K562 (cell line): ENCODE data around the gene KCTD19. TPM values are rescaled to one million over a fixed set of nuclear protein-coding genes. Genes with fewer than 3 reads are reported as not detected.

ENCODE experiments used
- CHD7 ChIP-seq: fragments of 200-600 bp; sonication (generic); IDR thresholded peaks from one replicate; pipeline ENCODE4 v1.6.1; 2012; ENCODE audit warnings: mild to moderate bottlenecking, low read depth, low read length, inconsistent platforms
- E4F1 ChIP-seq: fragments of 250-450 bp; sonication (Bioruptor Pico); IDR thresholded peaks from 2 replicates; pipeline ENCODE4 v1.5.0; 2021; ENCODE audit warnings: mild to moderate bottlenecking, borderline replicate concordance
- MIER1 ChIP-seq: fragments of 450-650 bp; IDR thresholded peaks from 2 replicates; pipeline ENCODE4 v1.6.1; 2016; ENCODE audit warnings: antibody characterized with exemption, mild to moderate bottlenecking, low read depth
- NR2C1 ChIP-seq, 2 experiments: fragments of 450-650 bp; IDR thresholded peaks; 2 replicates each; pipeline ENCODE4 v1.6.1; 2017; ENCODE audit warnings: mild to moderate bottlenecking in 2 of 2, antibody characterized with exemption in 1 of 2, inconsistent platforms in 1 of 2, missing compliant biosample characterization in 1 of 2, missing genetic modification characterization in 1 of 2
- RAD21 ChIP-seq, 2 experiments: fragments of 250-450 bp in 1 of 2; fragments of 450-650 bp in 1 of 2; sonication (Bioruptor Pico) in 1 of 2; formaldehyde crosslinking in 1 of 2; IDR thresholded peaks in 1 of 2; conservative IDR thresholded peaks in 1 of 2; 2 replicates each; pipeline versions ENCODE4 v1.4.0 to v1.8.0; 2020 to 2022; ENCODE audit warnings: mild to moderate bottlenecking in 2 of 2, moderate library complexity in 1 of 2
- STAT5A ChIP-seq: IDR thresholded peaks from 2 replicates; pipeline ENCODE4 v1.6.1; 2012; ENCODE audit warnings: low read length, inconsistent platforms, borderline replicate concordance
- YBX1 ChIP-seq: fragments of 450-650 bp; IDR thresholded peaks from 2 replicates; pipeline ENCODE4 v1.7.1; 2016; ENCODE audit warnings: mild to moderate bottlenecking
- polyA plus RNA-seq, 8 experiments: library from polyadenylated mRNA; depleted of rRNA in 4 of 8; stranded (reverse) in 5 of 8; unstranded in 3 of 8; fragments of >200 nt; fragmentation: Nextera tagmentation in 2 of 8; fragmentation: Illumina TruSeq in 1 of 8; extraction: Ambion mirVana in 2 of 8; extraction: Trizol in 1 of 8; gene quantifications; 2 replicates each; pipeline versions ENCODE4 v1.2.1 to v1.2.3, GENCODE V29; 2011 to 2014; ENCODE audit warnings: inconsistent platforms in 1 of 8, missing spikeins in 1 of 8
- total RNA-seq, 7 experiments: library from RNA; depleted of rRNA in 6 of 7; stranded (reverse); fragments of >200 nt in 6 of 7; fragmentation: Illumina TruSeq in 2 of 7; extraction: Trizol in 2 of 7; gene quantifications; 2 replicates each; pipeline versions ENCODE4 v1.2.1 to v1.2.3, GENCODE V29; 2011 to 2021; ENCODE audit warnings: low replicate concordance in 1 of 7

KCTD19 gene
- total and polyA plus RNA-seq, 9 of the 15 experiments (the other 6 are each of a cell fraction or from before 2014, with no cell fraction given), result 0.03 to 0.91 (median 0.22) TPM; not detected in 2

DNA sequence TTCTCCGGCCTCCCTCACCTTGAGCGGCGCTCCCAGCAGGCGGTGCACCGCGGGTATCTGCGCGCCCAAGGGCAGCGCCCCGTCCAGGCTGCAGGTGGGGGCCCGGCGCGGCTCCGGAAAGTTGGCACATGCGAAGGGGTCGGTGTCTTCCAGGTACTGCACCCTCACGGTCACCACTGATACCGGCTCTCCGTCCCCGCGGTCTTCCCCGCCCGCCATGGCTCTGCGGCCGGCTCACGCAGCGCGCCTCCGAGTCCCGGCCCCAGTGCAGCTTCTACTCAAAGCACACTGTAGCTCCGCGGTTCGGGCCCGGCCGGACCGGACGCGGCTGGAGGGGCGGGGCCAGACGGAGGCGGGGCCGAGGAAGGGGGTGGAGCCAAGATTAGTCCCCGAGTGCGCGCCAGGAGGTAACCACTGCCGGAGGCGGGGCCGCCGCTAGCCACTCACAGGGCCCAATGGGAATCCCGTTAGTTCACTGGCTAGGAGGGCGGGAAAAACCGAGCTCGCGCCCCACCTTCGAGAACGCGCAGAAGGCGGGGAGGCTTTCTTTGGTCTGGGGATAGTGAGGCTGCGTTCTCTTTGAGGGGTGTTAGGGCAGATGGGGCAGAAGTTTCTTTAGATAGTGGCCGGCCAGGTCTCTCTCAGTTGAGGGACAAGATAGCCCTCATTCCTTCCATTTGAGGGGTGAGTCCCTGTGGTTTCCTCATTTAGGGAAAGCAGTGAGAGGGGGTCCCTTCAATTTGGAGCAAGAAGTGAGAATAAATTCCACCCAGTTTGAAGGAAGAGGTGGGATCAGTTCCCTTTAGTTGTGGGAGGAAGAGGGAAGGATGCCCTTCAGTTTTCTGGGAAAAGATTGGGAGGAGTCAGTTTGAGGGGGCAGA lies 79.1 kb downstream of the KCTD19 start, which contains the start of gene FHOD1 (continued):
- TF ChIP-seq RAD21 (CRISPR knock-in tag; conservative IDR thresholded peaks at IDR 0.05 in 1 of 2, IDR thresholded peaks at IDR 0.05 in 1 of 2) (no peak), NR2C1 (IDR thresholded peaks at IDR 0.05) (no peak), NR2C1 (tag; IDR thresholded peaks at IDR 0.05) (no peak), E4F1 (no peak), STAT5A (no peak), YBX1 (no peak), CHD7 (no peak), MIER1 (no peak)
